Activated CD4-positive, alpha-beta T cell treated with anti-CD3 and anti-CD28 coated beads for 48 hours (primary cell): Measurements from ENCODE around the gene ZSWIM5.
"Not testable (repeated sequence)": the region's sequence is repeated elsewhere in the genome, so short reads cannot be mapped to it uniquely, and the experiment has no call there.

ENCODE experiments used
- DNase-seq: peaks from one replicate; pipeline ENCODE4 v3.0.0-alpha.2; 2020

ZSWIM5 gene

GRCh38 chr1:45205910-45206721 is at the start of gene ZSWIM5:
ZSWIM5 (minus strand) TSS chr1:45206605; CDS start chr1:45206350, 255 bp downstream.
- DNase-seq = peak; percentile 66

- DNase-seq = no peak
Observed at GRCh38 chr1:45254490-45254889, 48.1 kb upstream of the ZSWIM5 start.

- DNase-seq = no peak
Observed at GRCh38 chr1:45250544-45250943, 44.1 kb upstream of the ZSWIM5 start.

DNA sequence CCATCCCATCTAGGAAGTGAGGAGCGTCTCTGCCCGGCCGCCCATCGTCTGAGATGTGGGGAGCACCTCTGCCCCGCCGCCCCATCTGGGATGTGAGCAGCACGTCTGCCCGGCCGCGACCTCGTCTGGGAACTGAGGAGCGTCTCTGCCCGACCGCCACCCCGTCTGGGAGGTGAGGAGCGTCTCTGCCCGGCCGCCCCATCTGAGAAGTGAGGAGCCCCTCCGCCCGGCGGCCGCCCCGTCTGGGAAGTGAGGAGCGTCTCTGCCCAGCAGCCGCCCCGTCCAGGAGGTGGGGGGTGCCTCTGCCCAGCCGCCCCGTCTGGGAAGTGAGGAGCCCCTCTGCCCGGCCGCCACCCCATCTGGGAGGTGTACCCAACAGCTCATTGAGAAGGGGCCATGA is 41.6 kb upstream of the ZSWIM5 start:
- DNase-seq = not testable (repeated sequence)

DNA sequence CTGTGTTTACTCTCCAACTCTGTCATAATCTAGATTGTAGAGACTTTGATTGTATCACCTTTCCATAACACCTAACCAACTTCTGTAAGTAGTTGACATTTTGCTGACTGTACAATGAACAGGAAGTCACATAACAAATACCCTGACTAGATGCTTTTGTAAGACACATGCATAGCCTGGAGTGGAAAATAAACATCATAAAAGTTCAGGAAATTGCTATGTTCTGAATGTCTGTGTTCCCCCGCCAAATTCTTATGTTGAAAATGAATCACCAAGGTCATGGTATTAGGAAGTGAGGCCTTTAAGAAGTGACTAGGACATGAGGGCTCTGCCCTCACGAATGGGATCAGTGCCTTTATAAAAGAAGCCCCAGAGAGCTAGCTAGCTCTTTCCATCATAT is 40.4 kb upstream of the ZSWIM5 start:
- DNase-seq = peak; percentile 17

DNA sequence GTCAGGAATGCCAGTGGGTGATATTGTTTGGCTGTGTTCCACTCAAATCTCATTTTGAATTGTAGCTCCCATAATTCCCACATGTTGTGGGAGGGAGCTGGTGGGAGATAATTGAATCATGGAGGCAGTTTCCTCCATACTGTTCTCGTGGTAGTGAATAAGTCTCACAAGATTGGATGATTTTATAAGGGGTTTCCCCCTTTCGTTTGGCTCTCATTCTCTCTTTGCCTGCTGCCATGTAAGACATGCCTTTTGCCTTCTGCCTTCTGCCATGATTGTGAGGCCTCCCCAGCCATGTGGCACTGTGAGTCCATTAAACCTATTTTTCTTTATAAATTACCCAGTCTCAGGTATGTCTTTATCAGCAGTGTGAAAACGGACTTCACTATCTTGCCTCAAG is 40.0 kb upstream of the ZSWIM5 start:
- DNase-seq = peak; percentile 3

DNA sequence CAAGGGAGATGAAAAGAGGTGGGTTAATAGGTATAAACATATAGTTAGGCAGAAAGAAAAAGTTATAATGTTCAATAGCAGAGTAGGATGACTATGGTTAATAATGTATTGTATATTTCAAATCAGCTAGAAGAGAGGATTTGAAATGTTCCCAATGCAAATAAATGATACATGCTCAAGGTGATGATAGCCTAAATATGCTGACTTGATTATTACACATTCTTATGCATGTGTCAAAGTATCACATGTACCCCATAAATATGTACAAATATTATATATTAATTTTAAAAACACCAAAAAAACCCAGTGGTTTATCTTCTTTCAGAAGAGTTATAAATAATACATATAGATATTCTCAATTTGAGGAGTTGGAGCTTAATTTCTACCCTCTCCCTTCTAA is 38.3 kb upstream of the ZSWIM5 start:
- DNase-seq = no peak

- DNase-seq = no peak
Observed at GRCh38 chr1:45243476-45244343, 37.3 kb upstream of the ZSWIM5 start.

GRCh38 chr1:45238846-45239245 is 32.4 kb upstream of the ZSWIM5 start:
- DNase-seq = no peak

- no peak for DNase-seq
Observed at GRCh38 chr1:45236136-45236535, 29.7 kb upstream of the ZSWIM5 start.

DNA sequence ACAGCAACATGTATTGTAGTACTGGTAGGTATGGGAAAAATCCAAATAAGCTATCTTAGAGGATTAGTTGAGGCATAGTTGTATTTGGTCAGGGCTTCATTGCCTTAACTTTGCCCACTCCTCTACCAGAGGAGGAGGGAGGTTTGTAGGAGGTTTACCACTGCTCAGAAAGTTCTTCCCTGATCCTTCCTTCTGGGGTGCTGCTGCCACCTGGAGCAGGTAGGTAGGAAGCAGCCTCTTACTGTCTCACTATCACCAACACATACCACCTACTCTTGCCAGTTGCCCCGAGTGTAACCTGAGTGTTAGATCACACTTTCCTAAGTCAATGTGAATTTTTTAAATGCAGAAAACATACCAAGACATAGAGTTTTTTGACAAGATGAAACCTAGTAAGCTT is 24.1 kb upstream of the ZSWIM5 start:
- DNase-seq = no peak

DNA sequence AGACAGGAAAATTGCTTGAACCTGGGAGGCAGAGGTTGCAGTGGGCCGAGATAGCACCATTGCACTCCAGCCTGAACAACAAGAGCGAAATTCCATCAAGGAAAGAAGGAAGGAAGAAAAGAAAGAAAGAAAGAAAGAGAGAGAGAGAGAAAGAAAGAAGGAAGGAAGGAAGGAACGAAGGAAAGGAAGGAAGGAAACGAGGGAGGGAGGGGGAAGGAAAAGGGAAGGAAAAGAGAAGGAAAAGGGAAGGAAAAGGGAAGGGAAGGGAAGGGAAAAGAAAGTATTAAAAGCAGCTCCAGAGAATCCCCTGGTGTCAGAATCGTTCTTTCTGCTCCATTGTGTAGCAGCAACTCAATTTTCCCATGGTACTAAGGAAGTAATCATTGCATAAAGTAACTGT is 19.2 kb upstream of the ZSWIM5 start:
- no peak for DNase-seq

- not testable (repeated sequence) for DNase-seq
Observed at GRCh38 chr1:45223710-45224109, 17.3 kb upstream of the ZSWIM5 start.

- no peak for DNase-seq
Observed at GRCh38 chr1:45221716-45222115, 15.3 kb upstream of the ZSWIM5 start.

GRCh38 chr1:45216861-45217260 is 10.5 kb upstream of the ZSWIM5 start:
- DNase-seq = no peak

- DNase-seq = no peak
Observed at GRCh38 chr1:45216200-45216541, 9.8 kb upstream of the ZSWIM5 start.

DNA sequence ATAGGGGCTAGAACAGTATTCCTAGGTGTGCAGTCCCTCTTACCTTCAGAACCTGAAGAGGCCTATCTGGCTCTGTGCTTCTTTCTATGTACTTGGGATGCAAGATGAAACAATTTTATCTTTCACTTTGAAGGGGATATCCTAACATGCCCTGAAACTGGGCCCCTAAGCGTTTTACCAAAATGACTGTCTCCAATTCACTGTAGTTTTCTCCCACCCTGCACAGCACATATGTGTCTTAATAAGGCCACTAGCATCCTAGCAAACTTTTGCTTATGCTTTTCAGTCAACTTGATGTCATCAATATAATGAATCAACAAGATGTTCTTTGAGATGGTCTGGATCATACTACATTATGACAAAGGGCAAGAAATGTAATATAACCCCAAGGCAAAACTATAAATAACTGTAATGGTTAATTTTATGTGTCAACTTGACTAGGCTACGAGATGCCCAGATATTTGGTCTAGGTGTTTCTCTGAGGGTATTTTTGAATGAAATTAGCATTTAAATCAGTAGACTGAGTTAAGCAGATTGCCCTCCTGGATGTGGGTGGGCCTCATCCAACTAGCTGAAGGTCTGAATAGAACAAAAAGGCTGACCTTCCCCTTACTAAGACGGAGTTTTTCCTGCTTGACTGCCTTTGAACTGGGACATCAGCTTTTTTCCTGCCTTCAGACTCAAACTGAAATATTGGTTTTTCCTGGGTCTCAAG is 9.2 kb upstream of the ZSWIM5 start:
- no peak for DNase-seq

DNA sequence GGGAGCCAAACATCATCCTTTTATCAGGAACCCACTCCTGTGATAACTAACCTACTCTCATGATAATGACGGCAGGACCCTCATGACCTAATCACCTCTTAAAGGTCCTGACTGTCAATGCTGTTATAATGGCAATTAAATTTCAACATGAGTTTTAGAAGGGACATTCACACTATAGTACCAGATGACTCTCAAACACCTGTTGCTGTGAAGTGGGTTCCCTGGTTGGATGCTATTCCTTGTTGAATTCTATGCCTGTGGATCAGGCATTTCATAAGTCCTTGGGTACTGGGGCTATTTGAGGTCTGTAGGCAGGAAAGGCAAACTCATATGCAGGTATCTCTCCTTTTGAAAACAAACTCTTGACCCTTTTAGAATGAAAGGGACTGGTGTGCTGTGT is 7.5 kb upstream of the ZSWIM5 start:
- no peak for DNase-seq

DNA sequence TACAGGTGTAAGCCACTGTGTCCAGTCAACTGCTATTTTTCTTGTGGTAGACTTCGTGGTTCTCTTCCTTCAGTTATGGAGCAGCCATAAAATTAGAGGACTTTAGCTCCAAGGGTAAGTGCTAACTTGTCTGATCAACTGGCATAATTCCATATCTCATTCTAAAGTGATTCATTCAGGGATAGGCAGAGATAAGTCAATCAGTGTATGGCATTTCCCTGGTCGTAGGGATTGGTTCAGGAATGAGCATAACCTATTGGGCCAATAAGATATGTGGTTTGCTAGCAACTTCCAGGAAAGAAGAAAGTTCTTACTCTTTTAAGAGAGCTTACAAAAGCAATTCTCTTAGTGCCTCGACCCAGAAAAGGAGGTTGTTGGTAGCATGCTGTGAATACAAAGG is 4.7 kb upstream of the ZSWIM5 start:
- DNase-seq = no peak

GRCh38 chr1:45206808-45207623 is 611 bp upstream of the ZSWIM5 start:
- no peak for DNase-seq

DNA sequence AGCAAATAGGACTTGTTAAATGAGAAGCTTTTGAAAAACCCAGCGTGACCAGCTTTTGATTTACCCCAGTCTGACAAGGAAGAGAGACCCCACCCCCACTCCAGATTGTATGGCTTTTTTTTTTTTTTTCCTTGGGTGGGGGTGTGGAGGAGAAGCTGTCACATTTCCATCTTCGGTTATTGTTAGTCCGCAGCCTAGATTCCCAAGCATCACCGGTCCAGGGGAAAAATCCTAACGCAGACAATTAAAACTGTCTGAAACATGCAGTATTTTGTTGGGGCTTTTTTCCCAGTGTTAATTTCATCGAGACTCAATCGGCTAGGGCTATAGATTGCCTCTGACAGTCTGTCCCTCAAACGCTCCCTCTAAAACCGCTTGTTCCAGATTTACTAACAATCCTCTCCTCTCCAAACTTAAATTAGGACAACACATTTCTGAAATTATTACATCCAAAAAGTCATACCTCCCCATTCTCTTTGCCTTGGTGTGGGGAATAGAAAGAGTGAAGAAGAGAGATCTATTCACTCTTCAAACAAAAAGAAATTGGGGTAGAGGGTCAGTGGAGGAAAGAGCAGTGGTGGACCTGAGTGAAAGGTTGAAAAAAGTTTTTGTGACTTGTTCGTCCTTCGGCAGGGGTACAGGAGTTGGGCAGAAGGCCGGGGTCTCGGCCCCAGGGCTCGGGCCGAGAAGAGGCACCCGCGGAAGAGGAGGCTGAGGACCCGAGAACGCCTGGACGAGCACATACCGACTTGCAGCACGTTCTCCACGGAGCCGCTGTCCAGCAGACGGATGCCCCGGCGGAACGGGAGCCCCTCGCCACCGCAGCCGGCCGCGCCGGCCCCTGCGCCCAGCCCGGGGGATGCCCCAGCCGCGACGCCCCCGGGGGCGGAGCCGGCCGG is 1.1 kb downstream of the ZSWIM5 start:
- peak; percentile 20 for DNase-seq
